ENCODE data around the gene OCSTAMP. TPM values are rescaled to one million over a fixed set of nuclear protein-coding genes. Genes with fewer than 3 reads are reported as not detected.

The OCSTAMP gene
- total and polyA plus RNA-seq, 2 experiments from 2014 or later = 0.32 to 0.45 TPM

GRCh38 chr20:46575394-46575793 lies 24.9 kb upstream of the OCSTAMP start:
- H3K9me3 Mint-ChIP-seq = peaks cover under 1% of the 10 kb centered on the region; the same call in 2 of the 3 replicates
- Histone ChIP-seq H2AFZ (no peak overlapping the region), H3K27me3 (ENCODE audit: insufficient read depth) (no peaks in the 10 kb centered on the region), H3K79me2 (replicated peaks; ENCODE audit: insufficient read depth) (no peaks in the 10 kb centered on the region), H3K36me3 (ENCODE audit: insufficient read depth) (no peaks in the 10 kb centered on the region), H3K4me1 (ENCODE audit: insufficient read depth) (no peaks in the 10 kb centered on the region), H3K27ac (ENCODE audit: low read depth) (no peak overlapping the region), H4K20me1 (replicated peaks; ENCODE audit: insufficient read depth) (no peaks in the 10 kb centered on the region), H3F3A (replicated peaks; ENCODE audit: low read depth) (no peaks in the 10 kb centered on the region), H3K9me2 (ENCODE audit: insufficient read depth) (no peaks in the 10 kb centered on the region), H3K4me2 (no peak overlapping the region), H3K4me3 (no peak overlapping the region)
- ATAC-seq (peak; percentile 31; the same call in 2 of the 3 replicates), DNase-seq (ENCODE audit: low spot score) (no peak)
- H3K4me1 Mint-ChIP-seq = peaks cover 4% of the 10 kb centered on the region; the same call in 2 of the 3 replicates
- H3K27me3 Mint-ChIP-seq (ENCODE audit: insufficient read depth, low read depth, poor library complexity) = peaks cover 3% of the 10 kb centered on the region
- no peak overlapping the region for H3K4me3 Mint-ChIP-seq
- H3K27ac Mint-ChIP-seq = no peak overlapping the region
- peaks cover 3% of the 10 kb centered on the region for H3K36me3 Mint-ChIP-seq (ENCODE audit: low read depth)
- TF ChIP-seq ZNF462 (CRISPR knock-in tag; IDR thresholded peaks at IDR 0.05) (no peak), ZNF114 (CRISPR knock-in tag; IDR thresholded peaks at IDR 0.05) (no peak), REST (IDR thresholded peaks at IDR 0.05; ENCODE audit: unreplicated experiment) (no peak), CREB1 (CRISPR knock-in tag; IDR thresholded peaks at IDR 0.05; ENCODE audit: low read depth) (no peak), NANOG (IDR thresholded peaks at IDR 0.05; ENCODE audit: borderline replicate concordance) (no peak), EZH2 (IDR thresholded peaks at IDR 0.05; ENCODE audit: low read depth, unreplicated experiment) (no peak), STAT1 (IDR thresholded peaks at IDR 0.05; ENCODE audit: unreplicated experiment) (no peak), CTCF (conservative IDR thresholded peaks at IDR 0.05; ENCODE audit: low read depth in 2 of 2) (no peak), ZNF331 (CRISPR knock-in tag; IDR thresholded peaks at IDR 0.05; ENCODE audit: low read depth) (no peak), EZH2phosphoT487 (IDR thresholded peaks at IDR 0.05; ENCODE audit: unreplicated experiment) (no peak), JUNB (IDR thresholded peaks at IDR 0.05; ENCODE audit: unreplicated experiment) (no peak), POLR2AphosphoS5 (IDR thresholded peaks at IDR 0.05; ENCODE audit: low read depth) (no peak)

All from GM23338 (cell line).